ELF-1 (cell line): ENCODE results near the gene MRPL19.

Source experiments
- DNase-seq: peaks from one replicate; pipeline ENCODE4 v3.0.0-alpha.2; 2016; ENCODE audit warnings: low read depth, low spot score

MRPL19 gene

DNA sequence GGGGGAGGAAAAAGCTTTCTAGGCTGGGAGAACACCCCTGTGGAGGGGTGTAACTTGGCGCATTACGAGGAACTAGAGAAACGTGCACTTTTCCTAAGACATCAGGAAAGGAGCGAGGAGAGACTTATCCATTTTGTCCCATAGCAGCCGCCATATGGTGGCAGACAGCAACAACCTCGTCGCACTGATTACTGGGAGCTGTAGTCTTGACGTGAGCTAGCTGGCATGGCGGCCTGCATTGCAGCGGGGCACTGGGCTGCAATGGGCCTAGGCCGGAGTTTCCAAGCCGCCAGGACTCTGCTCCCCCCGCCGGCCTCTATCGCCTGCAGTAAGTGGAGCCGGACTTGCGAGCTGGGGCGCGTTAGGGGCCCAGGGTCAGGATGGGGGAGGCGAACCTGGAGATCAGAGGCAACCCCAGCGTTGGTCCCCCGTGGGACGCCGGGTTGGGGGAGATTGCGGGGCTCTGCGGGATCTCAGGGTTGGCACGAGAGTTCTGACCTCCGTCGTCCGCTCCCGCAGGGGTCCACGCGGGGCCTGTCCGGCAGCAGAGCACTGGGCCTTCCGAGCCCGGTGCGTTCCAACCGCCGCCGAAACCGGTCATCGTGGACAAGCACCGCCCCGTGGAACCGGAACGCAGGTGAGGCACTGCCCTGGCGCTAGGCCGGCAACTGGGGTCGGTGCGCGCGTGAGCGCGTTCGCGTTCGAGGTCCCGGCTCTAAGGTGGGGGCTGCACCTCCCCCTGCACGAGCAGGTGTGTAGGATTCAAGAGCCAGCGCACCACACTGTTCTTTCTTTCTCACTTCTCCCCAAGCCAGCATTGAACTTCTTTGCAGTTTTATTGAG, at the start of gene MRPL19:
Gene MRPL19 (plus strand): TSS at position 201 of the 843 bp plus-strand sequence. CDS start 25 bp downstream, at position 226.
- DNase-seq: peak; percentile 89

DNA sequence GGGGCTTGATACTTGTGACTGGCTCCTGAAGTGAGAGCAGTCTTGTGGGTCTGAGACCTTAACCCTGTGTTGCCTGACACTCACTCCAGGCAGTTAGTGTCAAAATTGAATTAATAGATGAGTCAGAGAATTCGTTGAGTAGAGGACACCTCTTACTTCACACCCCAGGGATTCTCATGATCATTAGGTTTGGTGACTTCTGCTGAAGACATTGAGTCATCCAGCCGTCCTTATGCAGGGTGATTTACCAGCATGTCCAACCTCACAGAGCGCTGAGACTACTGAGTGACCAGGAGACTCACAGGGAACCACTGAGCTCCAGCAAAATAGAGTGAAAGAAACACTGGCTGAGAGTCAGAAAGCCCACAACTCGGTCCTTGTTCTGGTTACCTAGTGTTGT, 49.8 kb upstream of the MRPL19 start:
- no peak for DNase-seq

DNA sequence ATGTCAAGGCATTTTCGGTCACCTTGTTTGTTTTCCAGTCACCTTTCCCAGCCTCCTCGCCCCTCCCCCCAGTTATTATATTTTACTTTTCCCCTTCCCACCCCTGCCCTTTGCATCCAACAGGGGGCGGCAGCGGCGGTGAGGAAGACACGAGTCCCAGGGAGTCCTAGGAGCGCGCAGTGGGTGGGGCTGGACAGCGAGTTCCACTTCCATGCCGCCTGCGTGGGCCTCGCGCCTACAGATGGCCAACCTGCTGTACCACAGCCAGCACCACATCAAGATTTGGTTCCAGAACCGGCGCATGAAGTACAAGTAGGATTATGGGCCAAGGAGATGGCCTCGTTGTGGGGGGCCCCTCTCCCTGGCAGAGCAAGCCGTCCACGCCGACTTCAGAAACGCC, 48.6 kb upstream of the MRPL19 start:
- DNase-seq: no peak

DNA sequence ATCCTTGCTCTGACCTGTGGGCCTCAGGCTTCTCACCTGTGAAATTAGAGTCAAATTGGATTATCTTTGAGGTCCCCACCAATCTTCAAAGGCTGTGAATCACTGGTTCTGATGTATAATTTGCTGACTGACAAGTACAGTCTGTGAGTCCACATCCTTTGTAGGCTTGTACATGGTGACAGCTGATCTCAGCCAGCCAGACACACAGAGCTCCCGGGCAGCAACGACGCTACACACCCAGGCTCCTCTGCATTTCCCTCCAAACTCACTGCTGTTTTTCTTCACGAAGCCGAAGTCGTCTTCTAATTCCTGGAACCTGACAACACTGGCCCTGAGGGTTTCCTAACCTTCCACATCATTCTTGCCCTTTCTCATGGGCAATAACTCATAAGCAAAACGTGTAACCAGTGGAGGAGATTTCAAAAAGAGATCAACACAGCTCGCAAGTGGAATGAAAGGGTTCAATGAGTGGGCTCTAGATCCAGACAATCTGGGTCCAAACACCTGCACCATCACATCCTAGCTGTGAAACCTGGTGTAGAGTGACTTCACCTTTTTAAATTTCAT, 47.9 kb upstream of the MRPL19 start:
- DNase-seq: no peak

DNA sequence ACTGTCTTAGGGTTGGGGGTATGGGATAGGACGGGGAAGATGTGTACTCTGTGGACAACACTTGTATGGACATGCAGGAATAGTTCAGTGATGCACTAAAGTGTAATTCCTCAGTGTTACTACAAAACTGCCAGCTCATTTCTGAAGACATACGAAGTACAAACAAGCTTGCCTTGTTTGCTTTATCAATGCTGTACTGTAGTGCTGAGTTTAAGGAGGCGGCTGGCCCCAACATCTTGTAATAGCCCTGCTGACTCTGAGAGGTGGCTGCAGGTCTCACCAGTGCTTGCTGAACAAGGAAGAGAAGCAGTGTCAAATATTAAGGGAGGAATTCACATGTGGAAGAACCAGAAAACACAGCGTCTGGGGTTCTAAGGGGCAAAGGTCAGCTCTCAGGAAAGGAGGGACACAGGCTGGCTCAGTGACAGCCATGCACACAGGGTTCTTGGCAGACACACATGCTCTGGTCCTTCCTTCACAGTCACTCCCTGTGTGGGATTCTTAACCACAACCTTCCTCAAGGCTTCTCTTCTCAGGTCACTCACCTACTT, 46.0 kb upstream of the MRPL19 start:
- DNase-seq: no peak

DNA sequence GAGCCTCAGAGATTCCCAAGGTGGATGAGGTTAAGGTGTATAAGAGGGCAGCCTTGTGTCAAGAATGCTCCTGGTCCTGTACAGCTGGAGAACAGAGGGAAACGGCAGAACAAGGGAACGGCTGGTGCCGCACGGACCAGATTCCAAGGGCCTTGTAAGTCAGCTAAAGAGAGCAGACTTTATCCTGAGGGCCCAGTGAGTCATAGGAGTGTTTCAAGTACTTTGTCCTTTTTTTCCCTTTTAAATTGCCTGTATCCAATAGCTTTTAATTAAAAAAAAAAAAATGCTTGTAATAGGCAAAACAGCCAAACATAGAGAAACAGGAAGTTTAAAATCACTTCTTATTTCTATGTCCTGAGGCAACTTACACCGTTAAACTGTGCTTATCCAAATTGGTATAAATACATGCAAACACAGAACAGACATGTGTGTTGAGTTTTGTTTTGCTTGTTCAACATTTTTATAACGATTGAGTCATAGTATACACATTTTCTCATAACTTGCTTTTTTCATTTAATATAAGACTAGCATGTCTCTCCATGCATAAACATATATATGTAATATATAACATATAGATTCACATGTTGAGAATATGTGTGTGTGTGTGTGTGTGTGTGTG, 43.8 kb upstream of the MRPL19 start:
- peak; percentile 72 for DNase-seq

DNA sequence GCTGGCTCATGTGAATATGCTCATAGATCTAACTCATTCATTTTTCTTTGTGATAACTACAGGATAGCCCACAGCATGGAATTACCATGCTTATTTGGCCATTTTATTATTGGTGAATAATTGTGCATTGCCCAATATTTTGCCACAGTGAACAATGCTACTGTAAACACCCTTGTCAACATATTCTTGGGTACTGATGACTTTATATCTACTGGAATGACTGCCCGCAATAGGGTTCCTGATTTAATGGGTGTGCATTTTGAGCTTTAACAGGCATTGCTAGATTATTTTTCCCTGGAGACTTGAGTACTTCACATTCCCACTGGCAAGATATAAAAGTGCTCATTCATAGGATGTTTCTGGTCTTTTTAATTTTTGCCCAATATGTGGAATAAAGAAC, 43.1 kb upstream of the MRPL19 start:
- DNase-seq: no peak

DNA sequence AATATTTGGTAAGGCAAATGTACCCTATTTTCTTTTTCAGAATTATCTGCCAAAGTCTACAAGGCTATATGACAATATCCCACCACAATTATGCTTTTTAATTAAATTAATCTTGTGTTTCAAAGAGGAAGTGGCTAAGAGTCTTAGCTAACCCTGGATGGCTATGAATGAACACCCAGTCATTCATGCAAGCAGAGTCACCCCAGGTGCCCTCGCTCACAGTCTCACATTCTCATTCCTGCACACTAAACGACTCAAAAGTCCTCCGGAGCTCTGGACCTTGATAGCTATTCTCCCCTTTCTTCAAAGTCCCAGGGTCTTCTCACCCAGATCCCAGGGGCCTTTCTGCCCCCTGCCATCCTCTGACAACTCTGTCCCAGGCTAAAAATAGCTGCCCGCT, 42.1 kb upstream of the MRPL19 start:
- DNase-seq: no peak

DNA sequence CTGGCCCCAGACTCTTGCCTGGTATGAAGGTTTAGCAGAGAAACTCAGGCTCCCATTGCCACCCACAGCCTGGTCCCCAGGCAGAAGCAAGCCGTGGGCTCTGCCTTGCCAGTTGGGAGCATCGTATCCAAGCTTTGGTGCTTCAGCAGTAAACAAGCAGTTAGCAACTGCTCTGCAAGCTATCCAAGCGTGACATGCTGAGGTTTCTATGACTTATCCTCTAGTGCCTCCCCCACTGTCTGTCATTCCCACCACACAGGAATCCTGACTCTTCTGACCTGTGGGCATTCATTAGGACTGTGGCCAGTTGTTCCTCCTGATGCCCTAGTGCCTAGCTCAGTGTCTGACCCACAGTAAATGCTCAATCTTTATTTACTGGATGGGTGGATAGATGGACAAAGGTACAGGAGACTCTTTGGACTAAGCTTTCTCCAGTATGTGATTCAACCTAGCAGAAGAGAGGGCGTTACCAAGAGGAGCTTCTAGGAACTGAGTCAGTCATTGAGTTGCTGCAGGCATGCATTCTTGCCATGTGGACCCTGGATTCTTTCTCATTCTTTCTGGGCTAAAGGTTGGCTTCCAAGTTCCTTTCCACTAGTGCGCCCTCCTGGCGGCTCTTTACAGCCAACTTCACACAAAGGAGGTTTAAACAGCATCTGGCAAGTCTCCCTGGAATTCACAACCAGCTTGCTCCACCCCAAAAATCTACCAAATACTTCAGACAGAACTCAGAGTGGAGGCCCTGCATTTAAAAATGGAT, 40.6 kb upstream of the MRPL19 start:
- DNase-seq: peak; percentile 80

DNA sequence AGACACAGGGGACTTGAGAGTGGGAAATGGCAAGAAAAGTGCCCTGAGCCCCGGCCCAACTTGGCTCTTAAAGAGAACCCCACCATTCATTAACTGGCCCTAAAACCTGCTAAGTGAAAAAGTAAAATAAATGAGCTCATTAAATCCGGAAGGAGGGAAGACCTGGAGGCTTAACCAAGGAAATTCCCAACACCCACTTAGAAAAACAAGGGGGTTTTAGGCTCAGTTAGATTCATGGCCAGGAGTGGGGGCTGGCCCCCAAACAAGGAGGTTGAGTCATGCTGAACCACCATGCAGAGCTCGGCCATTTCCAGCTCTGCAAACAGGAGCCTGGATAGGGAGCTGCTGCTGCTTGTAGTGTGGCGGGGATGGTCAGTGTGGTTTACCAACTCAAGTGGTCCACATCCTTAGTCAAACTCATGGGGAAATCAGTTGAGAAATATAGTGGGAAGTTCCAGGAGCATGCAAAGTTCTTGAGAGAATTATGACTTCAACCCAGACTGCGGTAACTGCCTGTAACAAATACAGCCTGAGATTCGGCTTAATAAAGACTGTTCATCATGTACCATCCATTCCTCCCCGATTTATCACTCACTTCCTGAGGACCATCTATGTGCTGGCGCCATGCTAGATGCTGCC, 39.7 kb upstream of the MRPL19 start:
- no peak for DNase-seq

DNA sequence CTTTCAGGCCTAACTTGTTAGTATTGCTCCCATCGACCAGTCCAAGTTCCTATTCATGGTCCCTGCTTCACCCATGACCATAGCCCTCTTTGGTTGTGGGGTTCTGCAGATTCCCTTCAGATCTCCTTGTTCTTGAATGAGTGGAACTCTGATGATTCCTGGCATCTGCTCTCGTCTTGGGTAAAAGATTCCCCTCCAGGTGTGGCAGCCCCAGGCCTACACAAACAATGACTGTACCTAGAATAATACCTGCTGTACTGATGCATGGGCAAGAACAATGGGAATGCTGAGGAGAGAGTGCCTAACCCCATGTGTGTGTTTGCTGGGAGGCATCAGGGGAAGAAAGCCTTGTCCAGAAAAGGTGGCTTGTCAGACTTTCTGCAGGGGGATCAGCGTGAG, 39.2 kb upstream of the MRPL19 start:
- no peak for DNase-seq

DNA sequence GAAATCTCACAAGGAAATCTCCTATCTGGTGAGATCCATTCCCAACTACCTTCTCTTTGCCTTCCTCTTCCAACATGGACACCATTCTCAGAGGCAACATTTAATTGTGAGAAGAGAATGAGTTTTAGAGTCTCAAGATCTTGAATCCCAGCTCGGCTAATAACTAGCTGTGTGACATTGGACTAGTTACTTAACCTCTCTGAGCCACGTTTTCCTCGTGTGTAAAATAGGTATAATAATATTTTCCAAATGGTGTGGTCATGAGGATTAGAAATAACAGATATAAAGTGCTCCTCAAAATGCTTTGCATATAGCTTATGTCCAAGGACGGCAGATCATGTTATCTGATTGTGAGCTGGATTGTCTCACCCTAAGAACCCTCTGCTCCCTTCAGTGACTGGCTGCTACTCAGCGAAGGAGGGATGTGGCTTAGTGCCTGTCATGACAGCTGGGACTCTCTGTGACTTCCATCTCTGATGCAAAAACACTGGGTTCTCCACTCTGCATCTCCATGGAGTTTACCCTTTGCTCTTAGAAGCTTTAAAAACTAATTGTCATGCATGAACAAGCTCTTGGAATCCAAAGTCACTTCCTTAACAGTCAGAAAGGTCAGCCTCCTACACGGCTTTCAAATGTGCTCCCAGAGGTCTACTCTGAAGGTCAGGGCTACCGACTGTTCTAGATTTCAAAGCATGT, 38.4 kb upstream of the MRPL19 start:
- peak; percentile 47 for DNase-seq

DNA sequence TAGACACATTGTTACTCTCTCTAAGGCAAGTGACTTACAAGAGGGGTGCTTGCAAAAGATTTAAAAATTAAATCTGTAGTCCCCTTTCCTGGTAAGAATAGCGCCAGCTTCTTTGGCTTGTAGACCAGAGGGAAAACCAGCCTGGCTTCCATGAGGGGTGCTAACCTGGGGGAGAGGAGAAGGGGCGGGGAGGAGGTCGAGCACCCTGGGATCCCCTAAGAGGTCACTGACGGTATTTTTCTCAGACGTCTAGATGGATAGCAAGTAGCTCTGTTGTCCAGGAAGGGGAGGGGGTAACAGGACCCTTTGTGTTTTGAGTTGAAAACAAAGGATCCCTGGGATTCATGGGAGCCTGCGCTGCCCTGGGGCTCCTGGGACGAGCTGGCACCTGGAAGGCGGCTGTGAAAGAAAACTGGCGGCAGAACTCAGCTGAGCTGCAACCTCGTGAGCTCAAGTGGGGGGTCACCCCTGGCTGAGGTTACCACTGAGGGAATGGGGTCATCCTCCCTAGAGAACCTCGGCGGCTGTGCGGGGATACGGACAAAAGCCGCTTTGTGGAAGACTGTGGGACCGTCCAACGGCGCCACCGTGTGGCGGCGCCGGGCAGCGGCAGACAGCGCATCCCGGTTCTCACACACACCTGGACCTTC, 37.8 kb upstream of the MRPL19 start:
- DNase-seq: peak; percentile 95

DNA sequence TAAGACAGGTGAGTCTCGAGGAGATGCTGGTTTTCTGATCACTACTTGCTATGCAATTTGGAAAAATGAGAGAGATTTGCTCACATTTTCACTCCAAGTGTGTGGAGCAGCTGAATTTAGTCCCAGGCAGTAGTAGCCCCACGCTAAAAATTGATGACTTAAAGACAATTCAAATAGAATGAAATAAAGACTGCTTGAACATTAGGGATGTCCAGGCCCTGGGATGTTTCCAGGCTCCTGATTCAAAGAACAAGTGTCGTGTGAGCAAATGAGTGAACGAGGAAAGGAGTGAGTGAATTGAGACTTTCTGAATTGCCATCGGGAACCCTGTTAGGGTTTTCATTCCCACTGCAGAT, 37.3 kb upstream of the MRPL19 start:
- DNase-seq: no peak

DNA sequence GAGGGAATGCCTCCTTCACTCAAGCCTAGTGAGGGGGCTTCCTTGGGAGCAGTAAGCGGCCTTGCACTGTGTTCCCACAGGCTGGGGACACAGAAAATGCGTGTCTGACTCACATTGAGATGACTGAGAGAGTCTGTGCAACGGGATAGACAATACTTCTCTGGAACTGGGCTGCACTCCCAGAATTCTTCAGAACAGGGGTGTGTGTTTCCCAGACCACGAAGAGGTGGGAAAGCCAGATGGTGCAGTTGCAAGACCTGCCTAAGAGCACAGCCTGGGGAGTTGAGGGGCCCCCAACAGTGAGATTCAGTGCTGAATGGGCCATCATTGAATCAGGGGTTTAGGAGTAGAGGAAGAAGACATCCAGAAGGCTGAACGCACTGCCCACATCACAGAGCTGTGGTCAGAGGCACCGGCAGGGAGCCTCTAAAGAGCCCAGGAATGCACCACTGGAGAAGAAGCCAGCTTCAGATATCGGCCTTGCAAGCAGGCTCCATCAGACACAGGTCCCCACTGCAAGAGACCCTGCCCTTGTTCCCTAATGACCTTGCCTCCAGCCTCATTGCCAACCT, 36.6 kb upstream of the MRPL19 start:
- DNase-seq: no peak

DNA sequence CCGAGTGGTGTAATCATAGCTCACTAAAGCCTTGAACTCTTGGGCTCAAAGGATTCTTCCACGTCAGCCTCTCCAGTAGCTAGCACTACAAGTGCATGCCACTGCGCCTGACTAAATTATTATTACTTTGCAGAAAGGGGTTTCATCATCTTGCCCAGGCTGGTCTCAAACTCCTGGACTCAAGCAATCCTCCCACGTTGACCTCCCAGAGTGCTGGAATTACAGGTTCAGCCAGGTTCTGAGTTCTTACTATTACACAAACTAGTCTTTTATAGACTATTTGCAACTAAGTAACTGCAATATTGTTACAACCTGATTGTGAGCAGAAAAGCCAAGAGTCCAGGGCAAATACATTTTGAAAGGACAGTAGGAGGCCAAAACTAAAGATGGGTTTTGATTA, 35.9 kb upstream of the MRPL19 start:
- DNase-seq: no peak

DNA sequence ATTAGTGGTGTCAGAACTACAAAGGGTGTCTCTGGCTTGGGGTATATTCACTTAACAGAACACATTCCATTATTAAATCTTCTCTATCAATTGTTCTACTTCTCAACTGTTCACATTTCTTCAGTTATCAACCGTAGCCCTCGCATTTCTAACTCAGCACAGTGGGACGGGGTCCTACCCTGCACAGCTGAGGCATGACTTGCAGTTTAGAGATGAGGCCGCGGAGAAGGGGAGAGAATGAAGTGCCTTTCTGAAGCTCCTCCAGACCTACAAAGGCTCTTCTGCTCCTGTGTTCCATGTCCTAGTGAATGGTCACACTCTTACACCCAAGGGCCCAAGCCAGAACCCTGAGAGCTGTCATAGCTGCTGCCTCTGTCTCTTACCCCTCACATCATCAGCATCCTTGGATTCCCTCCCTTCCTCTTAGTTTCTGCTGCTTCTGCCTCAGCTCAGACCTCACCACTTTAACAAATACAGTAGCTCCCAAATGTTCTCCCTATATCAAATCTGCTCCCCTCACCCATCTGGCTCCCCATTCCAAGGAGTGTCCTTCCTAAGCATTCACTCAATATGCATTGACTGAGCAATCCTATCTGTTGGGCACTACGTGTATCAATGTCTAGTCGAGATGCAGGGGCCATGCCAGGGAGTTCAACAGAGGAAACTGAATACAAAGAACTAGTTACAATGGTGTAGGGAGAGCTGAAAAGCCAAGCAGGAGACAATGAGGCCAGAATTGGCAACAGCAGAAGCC, 34.3 kb upstream of the MRPL19 start:
- DNase-seq: no peak

DNA sequence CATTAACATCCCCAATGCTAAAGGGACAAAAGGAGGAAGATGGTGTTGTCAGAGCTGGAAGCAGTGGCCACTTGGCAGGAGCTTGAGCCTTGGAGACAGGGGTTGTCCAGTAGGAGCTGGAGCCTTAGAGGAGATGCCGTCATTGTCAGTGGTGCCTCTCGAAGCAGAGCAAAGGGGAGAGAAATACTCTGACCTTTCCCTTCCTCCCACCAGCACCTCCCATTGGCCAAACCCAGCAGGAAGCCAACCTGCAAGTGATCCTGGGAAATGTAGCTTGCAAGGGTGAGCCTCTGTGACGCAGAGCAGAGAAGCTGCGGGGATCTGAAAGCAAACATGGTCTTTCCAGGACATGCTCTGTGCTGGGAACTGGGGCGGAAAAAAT, 33.7 kb upstream of the MRPL19 start:
- DNase-seq: no peak

DNA sequence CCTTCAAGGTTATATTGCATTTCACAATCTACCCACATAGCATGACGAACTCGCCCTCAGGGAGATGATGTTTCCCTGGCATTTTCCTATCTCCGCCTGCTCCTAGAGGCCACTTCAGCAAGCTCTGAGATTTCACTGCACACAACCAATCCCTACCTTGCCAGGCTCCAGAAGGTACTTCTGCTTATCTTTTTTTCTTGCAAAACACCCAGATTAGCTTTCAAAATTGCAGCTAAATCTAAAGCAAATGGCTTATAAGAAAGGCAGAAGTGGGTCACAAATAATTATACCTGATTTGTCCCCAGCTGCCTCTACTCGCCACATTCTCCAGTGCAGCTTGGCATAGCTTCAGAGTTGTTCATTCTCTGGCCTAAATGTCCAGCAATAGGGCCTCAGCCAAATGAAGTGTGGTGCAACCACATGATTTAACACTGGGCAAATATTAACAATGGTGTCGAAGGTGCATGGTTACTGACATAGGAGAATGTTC, 32.4 kb upstream of the MRPL19 start:
- no peak for DNase-seq
